Keratinocyte (primary cell): Measurements from ENCODE around the gene MYO19. TPM values are rescaled to one million over a fixed set of nuclear protein-coding genes. Genes with fewer than 3 reads are reported as not detected.

Source experiments
- DNase-seq: peaks from one replicate; pipeline ENCODE4 v3.0.0-alpha.2; 2011; ENCODE audit warnings: low read depth, missing footprints, low spot score
- FAIRE-seq: peaks from 2 replicates; lab custom pipeline; 2011; peaks lifted over from hg19 to GRCh38; lab: Jason Lieb, UNC
- H2AFZ ChIP-seq: 2 replicates; pipeline ENCODE4 v1.6.0; 2012; ENCODE audit warnings: low read length, control low read depth, inconsistent platforms; ENCODE audit not compliant: control insufficient read depth
- H3K27ac ChIP-seq: 2 replicates; pipeline ENCODE4 v1.5.1; 2011; ENCODE audit warnings: low read length; ENCODE audit not compliant: control insufficient read depth, insufficient read depth
- H3K27me3 ChIP-seq: 3 replicates; pipeline ENCODE4 v1.6.0; 2011; ENCODE audit warnings: low read length; ENCODE audit not compliant: control insufficient read depth, insufficient read depth; ENCODE audit errors: extremely low read depth
- H3K36me3 ChIP-seq, 2 experiments: 2 replicates in 1 of 2; 3 replicates in 1 of 2; pipeline ENCODE4 v1.5.1; 2011; ENCODE audit warnings: low read length in 2 of 2, mild to moderate bottlenecking in 1 of 2; ENCODE audit not compliant: control insufficient read depth in 2 of 2, insufficient read depth in 2 of 2; ENCODE audit errors: extremely low read depth in 1 of 2
- H3K4me1 ChIP-seq: 3 replicates; pipeline ENCODE4 v1.5.1; 2011; ENCODE audit warnings: low read length; ENCODE audit not compliant: control insufficient read depth, insufficient read depth; ENCODE audit errors: extremely low read depth
- H3K4me2 ChIP-seq: 3 replicates; pipeline ENCODE4 v1.6.0; 2011; ENCODE audit warnings: low read depth, low read length; ENCODE audit not compliant: control insufficient read depth, insufficient read depth; ENCODE audit errors: extremely low read depth
- H3K4me3 ChIP-seq, 3 experiments: fragments of 200-600 bp in 1 of 3; sonication (generic) in 1 of 3; 2 replicates in 2 of 3; 3 replicates in 1 of 3; pipeline ENCODE4 v1.5.1; 2011 to 2016; ENCODE audit warnings: low read length in 3 of 3, mild to moderate bottlenecking in 3 of 3, control low read depth in 2 of 3, inconsistent platforms in 1 of 3, low read depth in 1 of 3, mixed read lengths in 1 of 3, mixed run types in 1 of 3, moderate library complexity in 1 of 3; ENCODE audit not compliant: control insufficient read depth in 2 of 3, insufficient read depth in 2 of 3; ENCODE audit errors: extremely low read depth in 1 of 3
- H3K79me2 ChIP-seq: 2 replicates; pipeline ENCODE4 v1.6.0; 2012; ENCODE audit warnings: low read length; ENCODE audit not compliant: control insufficient read depth, insufficient read depth
- H3K9ac ChIP-seq: 3 replicates; pipeline ENCODE4 v1.6.0; 2011; ENCODE audit warnings: low read length; ENCODE audit not compliant: control insufficient read depth, insufficient read depth; ENCODE audit errors: extremely low read depth
- H3K9me1 ChIP-seq: 3 replicates; pipeline ENCODE4 v1.6.0; 2011; ENCODE audit warnings: low read length; ENCODE audit not compliant: control insufficient read depth, insufficient read depth; ENCODE audit errors: extremely low read depth
- H3K9me3 ChIP-seq: 2 replicates; pipeline ENCODE4 v1.5.1; 2012; ENCODE audit warnings: low read depth, low read length; ENCODE audit not compliant: control insufficient read depth
- H4K20me1 ChIP-seq: 3 replicates; pipeline ENCODE4 v1.6.0; 2011; ENCODE audit warnings: low read length; ENCODE audit not compliant: control insufficient read depth, insufficient read depth; ENCODE audit errors: extremely low read depth
- EZH2 ChIP-seq: IDR thresholded peaks from one replicate; pipeline ENCODE4 v1.6.1; 2012; ENCODE audit warnings: inconsistent platforms, mild to moderate bottlenecking, low read length, moderate library complexity
- dilution Hi-C: fragments of 300-500 bp; cut with MboI; formaldehyde crosslinking; loops from one replicate; pipeline ENCODE4 v1.7.0; 2020; ENCODE audit warnings: low sequenced_read_pairs; ENCODE audit not compliant: extremely low pct_ligation_motif_present
- polyA plus RNA-seq, 5 experiments: library from polyadenylated mRNA; depleted of rRNA in 3 of 5; stranded (reverse) in 3 of 5; stranded (forward) in 1 of 5; unstranded in 1 of 5; fragments of >200 nt; gene quantifications; 1 replicate in 1 of 5; 2 replicates in 3 of 5; 3 replicates in 1 of 5; pipeline versions ENCODE4 v1.2.1 to v1.2.3, GENCODE V29; 2011 to 2012; ENCODE audit warnings: missing spikeins in 2 of 5, low read depth in 1 of 5, low replicate concordance in 1 of 5
- TF ChIP-seq, protein P1 (sequence below), 3 experiments: IDR thresholded peaks in 1 of 3; conservative IDR thresholded peaks in 1 of 3; optimal IDR thresholded peaks in 1 of 3; 2 replicates in 2 of 3; 3 replicates in 1 of 3; pipeline versions ENCODE3 to v1.5.1; 2011; ENCODE audit warnings: low read length in 3 of 3, mild to moderate bottlenecking in 3 of 3, moderate library complexity in 2 of 3, control low read depth in 1 of 3, inconsistent platforms in 1 of 3; ENCODE audit not compliant: insufficient read depth in 2 of 3; ENCODE audit errors: extremely low read depth in 1 of 3

MYO19 gene
- polyA plus RNA-seq, 1 donor (not counting 4 experiments of a cell fraction or from before 2014, with no cell fraction given) = 47.9 TPM

DNA sequence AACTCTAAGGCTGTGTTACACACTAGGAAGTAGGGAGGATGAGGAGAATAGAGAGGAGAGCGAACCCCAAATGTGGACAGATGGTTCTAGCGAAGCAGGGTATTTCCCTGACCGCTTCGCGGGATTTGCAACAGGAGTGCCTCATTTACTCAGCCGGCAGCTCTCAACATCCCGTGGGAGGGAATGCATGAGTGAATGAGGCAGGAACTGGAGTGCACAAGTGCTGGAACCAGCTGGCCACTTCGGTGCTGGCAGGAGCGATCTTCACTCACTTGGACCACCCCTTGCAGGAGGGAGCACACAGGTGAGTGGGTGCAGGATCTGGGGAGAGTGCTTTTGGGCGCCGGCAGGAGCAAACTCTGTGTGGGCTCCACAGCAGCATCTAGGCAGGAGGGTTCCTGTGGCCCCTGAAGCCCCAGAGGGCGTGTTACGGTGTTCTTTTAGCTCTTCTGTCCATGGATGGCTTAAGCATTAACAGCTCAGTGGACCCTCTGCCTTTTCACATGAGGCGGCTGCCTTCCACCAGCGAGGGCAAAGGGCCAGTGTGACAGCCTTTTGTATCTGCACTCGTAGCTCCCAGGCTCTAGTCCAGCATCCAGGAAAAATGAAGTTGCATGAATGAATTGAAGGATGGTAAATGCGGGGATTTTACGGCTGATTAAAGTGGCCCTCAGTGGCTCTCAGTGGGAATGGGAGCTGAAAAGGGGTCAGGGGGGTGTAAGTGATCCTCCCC is 65.6 kb downstream of the MYO19 start:
- no peak overlapping the region for H2AFZ ChIP-seq
- FAIRE-seq = no peak
- H3K79me2 ChIP-seq = no peaks in the 10 kb centered on the region
- no peaks in the 10 kb centered on the region for H4K20me1 ChIP-seq
- DNase-seq = no peak
- H3K9me1 ChIP-seq = no peaks in the 10 kb centered on the region
- TF ChIP-seq EZH2 = no peak
- TF ChIP-seq, protein P1, sequence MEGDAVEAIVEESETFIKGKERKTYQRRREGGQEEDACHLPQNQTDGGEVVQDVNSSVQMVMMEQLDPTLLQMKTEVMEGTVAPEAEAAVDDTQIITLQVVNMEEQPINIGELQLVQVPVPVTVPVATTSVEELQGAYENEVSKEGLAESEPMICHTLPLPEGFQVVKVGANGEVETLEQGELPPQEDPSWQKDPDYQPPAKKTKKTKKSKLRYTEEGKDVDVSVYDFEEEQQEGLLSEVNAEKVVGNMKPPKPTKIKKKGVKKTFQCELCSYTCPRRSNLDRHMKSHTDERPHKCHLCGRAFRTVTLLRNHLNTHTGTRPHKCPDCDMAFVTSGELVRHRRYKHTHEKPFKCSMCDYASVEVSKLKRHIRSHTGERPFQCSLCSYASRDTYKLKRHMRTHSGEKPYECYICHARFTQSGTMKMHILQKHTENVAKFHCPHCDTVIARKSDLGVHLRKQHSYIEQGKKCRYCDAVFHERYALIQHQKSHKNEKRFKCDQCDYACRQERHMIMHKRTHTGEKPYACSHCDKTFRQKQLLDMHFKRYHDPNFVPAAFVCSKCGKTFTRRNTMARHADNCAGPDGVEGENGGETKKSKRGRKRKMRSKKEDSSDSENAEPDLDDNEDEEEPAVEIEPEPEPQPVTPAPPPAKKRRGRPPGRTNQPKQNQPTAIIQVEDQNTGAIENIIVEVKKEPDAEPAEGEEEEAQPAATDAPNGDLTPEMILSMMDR (optimal IDR thresholded peaks at IDR 0.05 in 1 of 3, IDR thresholded peaks at IDR 0.05 in 1 of 3, conservative IDR thresholded peaks at IDR 0.05 in 1 of 3; ENCODE audit: extremely low read depth in 1 of 3, insufficient read depth in 2 of 3, low read length in 3 of 3) = no peak
- no peaks in the 10 kb centered on the region for H3K9me3 ChIP-seq
- H3K9ac ChIP-seq = no peak overlapping the region
- no peak overlapping the region for H3K4me3 ChIP-seq
- no peaks in the 10 kb centered on the region for H3K36me3 ChIP-seq
- no peak overlapping the region for H3K4me2 ChIP-seq
- dilution Hi-C loops = no loop called here
- no peaks in the 10 kb centered on the region for H3K4me1 ChIP-seq
- H3K27me3 ChIP-seq = peaks cover 15% of the 10 kb centered on the region
- H3K27ac ChIP-seq = no peak overlapping the region

DNA sequence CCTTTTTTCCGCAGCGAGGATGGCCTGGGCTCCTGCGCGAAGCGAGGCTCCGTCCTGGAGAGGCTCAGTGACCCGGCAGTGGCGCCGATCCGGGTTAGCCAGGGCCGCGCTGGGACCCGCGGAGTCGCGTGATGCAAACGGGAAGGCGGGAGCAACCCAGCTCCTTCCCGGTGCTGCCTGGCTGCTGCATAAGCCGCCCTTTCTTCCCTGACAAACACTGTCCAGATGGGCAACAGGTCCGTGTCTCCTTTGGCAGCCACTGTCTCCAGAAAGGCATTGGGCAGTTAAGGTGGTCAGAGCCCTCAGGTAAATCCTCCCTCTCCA is 69.9 kb downstream of the MYO19 start:
- dilution Hi-C loops = no loop called here
- no peak overlapping the region for H3K9ac ChIP-seq
- H2AFZ ChIP-seq = no peak overlapping the region
- no peaks in the 10 kb centered on the region for H3K9me1 ChIP-seq
- no peak overlapping the region for H3K4me3 ChIP-seq
- H4K20me1 ChIP-seq = no peaks in the 10 kb centered on the region
- no peaks in the 10 kb centered on the region for H3K79me2 ChIP-seq
- H3K27ac ChIP-seq = no peak overlapping the region
- peaks cover 20% of the 10 kb centered on the region for H3K27me3 ChIP-seq
- H3K36me3 ChIP-seq = no peaks in the 10 kb centered on the region
- no peak for FAIRE-seq
- no peaks in the 10 kb centered on the region for H3K9me3 ChIP-seq
- no peak for DNase-seq
- TF ChIP-seq, protein P1 (optimal IDR thresholded peaks at IDR 0.05 in 1 of 3, IDR thresholded peaks at IDR 0.05 in 1 of 3, conservative IDR thresholded peaks at IDR 0.05 in 1 of 3; ENCODE audit: extremely low read depth in 1 of 3, insufficient read depth in 2 of 3, low read length in 3 of 3) = no peak
- no peak for TF ChIP-seq EZH2
- no peaks in the 10 kb centered on the region for H3K4me1 ChIP-seq
- no peak overlapping the region for H3K4me2 ChIP-seq
